SH-SY5Y (cell line): ENCODE measurements around the gene CELF1.

Experiments used
- GATA2 ChIP-seq: IDR thresholded peaks from 2 replicates; pipeline ENCODE4 v1.6.1; 2011; ENCODE audit warnings: mild to moderate bottlenecking, low read depth, low read length
- GATA3 ChIP-seq: IDR thresholded peaks from 2 replicates; pipeline ENCODE4 v1.6.1; 2011; ENCODE audit warnings: low read depth, mild to moderate bottlenecking, low read length, moderate library complexity

GRCh38 chr11:47431356-47432083, 121.4 kb downstream of the CELF1 start:
- TF ChIP-seq GATA2: no peak
- no peak for TF ChIP-seq GATA3
